PC-3 (cell line): ENCODE results near the gene LSMEM2.

Experiments used
- CTCF ChIP-seq: fragments of 300-600 bp; sonication (generic); conservative IDR thresholded peaks from 2 replicates; pipeline ENCODE4 v1.5.1; 2017; ENCODE audit warnings: antibody characterized with exemption, low read depth, mild to moderate bottlenecking, low read length
- EZH2 ChIP-seq: fragments of 300-600 bp; sonication (generic); IDR thresholded peaks from one replicate; pipeline ENCODE4 v1.6.1; 2017; ENCODE audit warnings: antibody characterized with exemption, mild to moderate bottlenecking, low read length; ENCODE audit not compliant: unreplicated experiment
- EZH2phosphoT487 ChIP-seq: fragments of 300-600 bp; sonication (generic); IDR thresholded peaks from 2 replicates; pipeline ENCODE4 v1.6.1; 2018; ENCODE audit warnings: mild to moderate bottlenecking, antibody characterized with exemption, low read length, borderline replicate concordance

- TF ChIP-seq EZH2 (no peak), CTCF (no peak), EZH2phosphoT487 (no peak)
Observed at GRCh38 chr3:50266017-50266416, 12.9 kb upstream of the LSMEM2 start.
